ENCODE results near the gene MGAT5.

MGAT5 gene

GRCh38 chr2:134257965-134258683 lies 4.3 kb downstream of the MGAT5 start:
- no peak for DNase-seq

GRCh38 chr2:134258684-134259388 lies 5.0 kb downstream of the MGAT5 start:
- DNase-seq: peak in 5 of 6 experiments; percentile 6 to 75 (median 69)

- DNase-seq: no peak
These were observed 5.7 kb downstream of the MGAT5 start for GRCh38 chr2:134259571-134259970.

GRCh38 chr2:134259994-134260393 lies 6.1 kb downstream of the MGAT5 start:
- DNase-seq: no peak

- no peak for DNase-seq
These were observed 6.8 kb downstream of the MGAT5 start for GRCh38 chr2:134260713-134261112.

- DNase-seq: no peak
These were observed 7.7 kb downstream of the MGAT5 start for GRCh38 chr2:134261398-134262131.

GRCh38 chr2:134262684-134263083 lies 8.8 kb downstream of the MGAT5 start:
- no peak for DNase-seq

- no peak for DNase-seq
These were observed 14.4 kb downstream of the MGAT5 start for GRCh38 chr2:134268265-134268664.

GRCh38 chr2:134269230-134269629 lies 15.4 kb downstream of the MGAT5 start:
- no peak for DNase-seq

- no peak for DNase-seq
These were observed 16.3 kb downstream of the MGAT5 start for GRCh38 chr2:134269972-134270735.

GRCh38 chr2:134271758-134272157 lies 17.9 kb downstream of the MGAT5 start:
- no peak for DNase-seq

- DNase-seq: no peak
These were observed 18.9 kb downstream of the MGAT5 start for GRCh38 chr2:134272806-134273205.

GRCh38 chr2:134273256-134273983 lies 19.5 kb downstream of the MGAT5 start:
- DNase-seq: no peak

- no peak for DNase-seq
These were observed 20.2 kb downstream of the MGAT5 start for GRCh38 chr2:134274121-134274520.

GRCh38 chr2:134275058-134275862 lies 21.4 kb downstream of the MGAT5 start:
- DNase-seq: no peak

- DNase-seq: no peak
These were observed 22.7 kb downstream of the MGAT5 start for GRCh38 chr2:134276381-134277172.

GRCh38 chr2:134277223-134277622 lies 23.4 kb downstream of the MGAT5 start:
- no peak for DNase-seq

GRCh38 chr2:134278553-134278952 lies 24.7 kb downstream of the MGAT5 start:
- no peak for DNase-seq

- DNase-seq: no peak
These were observed 25.5 kb downstream of the MGAT5 start for GRCh38 chr2:134279417-134279816.

- DNase-seq: no peak
These were observed 26.4 kb downstream of the MGAT5 start for GRCh38 chr2:134280231-134280630.

GRCh38 chr2:134280726-134281125 lies 26.9 kb downstream of the MGAT5 start:
- DNase-seq: no peak
